ENCODE results near the gene MYCBP. TPM values are rescaled to one million over a fixed set of nuclear protein-coding genes. Genes with fewer than 3 reads are reported as not detected.

MYCBP gene
- total and polyA plus RNA-seq, 2 of the 13 experiments (the other 11 are each of a cell fraction or from before 2014, with no cell fraction given): 11.4 to 30.4 TPM

- TF ChIP-seq, protein P1, sequence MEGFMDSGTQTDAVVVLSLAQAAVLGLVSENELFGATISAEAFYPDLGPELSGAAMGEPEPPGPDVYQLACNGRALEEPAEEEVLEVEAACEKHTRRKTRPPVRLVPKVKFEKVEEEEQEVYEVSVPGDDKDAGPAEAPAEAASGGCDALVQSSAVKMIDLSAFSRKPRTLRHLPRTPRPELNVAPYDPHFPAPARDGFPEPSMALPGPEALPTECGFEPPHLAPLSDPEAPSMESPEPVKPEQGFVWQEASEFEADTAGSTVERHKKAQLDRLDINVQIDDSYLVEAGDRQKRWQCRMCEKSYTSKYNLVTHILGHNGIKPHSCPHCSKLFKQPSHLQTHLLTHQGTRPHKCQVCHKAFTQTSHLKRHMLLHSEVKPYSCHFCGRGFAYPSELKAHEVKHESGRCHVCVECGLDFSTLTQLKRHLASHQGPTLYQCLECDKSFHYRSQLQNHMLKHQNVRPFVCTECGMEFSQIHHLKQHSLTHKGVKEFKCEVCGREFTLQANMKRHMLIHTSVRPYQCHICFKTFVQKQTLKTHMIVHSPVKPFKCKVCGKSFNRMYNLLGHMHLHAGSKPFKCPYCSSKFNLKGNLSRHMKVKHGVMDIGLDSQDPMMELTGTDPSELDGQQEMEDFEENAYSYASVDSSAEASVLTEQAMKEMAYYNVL (CRISPR knock-in tag; IDR thresholded peaks at IDR 0.05; ENCODE audit: borderline replicate concordance): 0 out of 2 replicates have a peak, but pooled peaks have one; percentile 65
- no peak for TF ChIP-seq NCOA1 (CRISPR knock-in tag; IDR thresholded peaks at IDR 0.05)
- TF ChIP-seq ZNF350 (CRISPR knock-in tag; IDR thresholded peaks at IDR 0.05; ENCODE audit: borderline replicate concordance, low read depth): no peak; the same call in 1 of the 2 replicates
- no peak for TF ChIP-seq NR1H2 (CRISPR knock-in tag; IDR thresholded peaks at IDR 0.05; ENCODE audit: borderline replicate concordance, low read depth)
- TF ChIP-seq, protein P2, sequence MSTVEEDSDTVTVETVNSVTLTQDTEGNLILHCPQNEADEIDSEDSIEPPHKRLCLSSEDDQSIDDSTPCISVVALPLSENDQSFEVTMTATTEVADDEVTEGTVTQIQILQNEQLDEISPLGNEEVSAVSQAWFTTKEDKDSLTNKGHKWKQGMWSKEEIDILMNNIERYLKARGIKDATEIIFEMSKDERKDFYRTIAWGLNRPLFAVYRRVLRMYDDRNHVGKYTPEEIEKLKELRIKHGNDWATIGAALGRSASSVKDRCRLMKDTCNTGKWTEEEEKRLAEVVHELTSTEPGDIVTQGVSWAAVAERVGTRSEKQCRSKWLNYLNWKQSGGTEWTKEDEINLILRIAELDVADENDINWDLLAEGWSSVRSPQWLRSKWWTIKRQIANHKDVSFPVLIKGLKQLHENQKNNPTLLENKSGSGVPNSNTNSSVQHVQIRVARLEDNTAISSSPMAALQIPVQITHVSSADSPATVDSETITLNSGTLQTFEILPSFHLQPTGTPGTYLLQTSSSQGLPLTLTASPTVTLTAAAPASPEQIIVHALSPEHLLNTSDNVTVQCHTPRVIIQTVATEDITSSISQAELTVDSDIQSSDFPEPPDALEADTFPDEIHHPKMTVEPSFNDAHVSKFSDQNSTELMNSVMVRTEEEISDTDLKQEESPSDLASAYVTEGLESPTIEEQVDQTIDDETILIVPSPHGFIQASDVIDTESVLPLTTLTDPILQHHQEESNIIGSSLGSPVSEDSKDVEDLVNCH (CRISPR knock-in tag; IDR thresholded peaks at IDR 0.05): no peak
- no peak for TF ChIP-seq ZNF629 (CRISPR knock-in tag; conservative IDR thresholded peaks at IDR 0.05)
- 0 out of 2 replicates have a peak, but pooled peaks have one; percentile 30 for TF ChIP-seq MIER3 (CRISPR knock-in tag; IDR thresholded peaks at IDR 0.05; ENCODE audit: borderline replicate concordance)
- no peak for TF ChIP-seq SCMH1 (CRISPR knock-in tag; IDR thresholded peaks at IDR 0.05; ENCODE audit: borderline replicate concordance)
- no peak; the same call in 1 of the 2 replicates for TF ChIP-seq KLF9 (CRISPR knock-in tag; IDR thresholded peaks at IDR 0.05; ENCODE audit: low read depth)
- TF ChIP-seq ONECUT2 (CRISPR knock-in tag; IDR thresholded peaks at IDR 0.05): no peak
- no peak; the same call in 1 of the 2 replicates for TF ChIP-seq LBX2 (CRISPR knock-in tag; IDR thresholded peaks at IDR 0.05; ENCODE audit: borderline replicate concordance)
- TF ChIP-seq ZNF3 (CRISPR knock-in tag; IDR thresholded peaks at IDR 0.05): no peak
- TF ChIP-seq SETDB1 (CRISPR knock-in tag; IDR thresholded peaks at IDR 0.05; ENCODE audit: borderline replicate concordance): no peak
- TF ChIP-seq RFXAP (CRISPR knock-in tag; IDR thresholded peaks at IDR 0.05; ENCODE audit: borderline replicate concordance): no peak
- no peak for TF ChIP-seq RFX5 (IDR thresholded peaks at IDR 0.05; ENCODE audit: low read depth, low read length)
- peak; percentile 40 to 66 for TF ChIP-seq POLR2A (IDR thresholded peaks at IDR 0.05; ENCODE audit: insufficient read depth in 1 of 2, low read depth in 2 of 2, low read length in 2 of 2)
- TF ChIP-seq AKNA (CRISPR knock-in tag; IDR thresholded peaks at IDR 0.05; ENCODE audit: borderline replicate concordance): no peak
- TF ChIP-seq NFRKB (IDR thresholded peaks at IDR 0.05): no peak
- no peak for TF ChIP-seq ZNF180 (CRISPR knock-in tag; IDR thresholded peaks at IDR 0.05; ENCODE audit: borderline replicate concordance, low read depth)
- 0 out of 2 replicates have a peak, but pooled peaks have one; percentile 63 for TF ChIP-seq MAF1 (CRISPR knock-in tag; IDR thresholded peaks at IDR 0.05; ENCODE audit: borderline replicate concordance)
Measured at GRCh38 chr1:38859561-38860453, 13.3 kb downstream of the MYCBP start, which contains the start of gene RRAGC (continued).

All from HepG2 (cell line).